HEK293 (cell line): ENCODE data around the gene LSM7.

ENCODE experiments used
- CTCF ChIA-PET: fragments of 350-600 bp; formaldehyde crosslinking; extraction: SDS; loops from one replicate; lab custom pipeline; 2021; ENCODE audit warnings: antibody characterized with exemption; lab: Yijun Ruan, JAX
- POLR2A ChIA-PET: fragments of 300-600 bp; formaldehyde crosslinking; extraction: SDS; loops from one replicate; lab custom pipeline; 2020; ENCODE audit warnings: antibody characterized with exemption, inconsistent platforms; lab: Yijun Ruan, JAX
- H3K27ac ChIP-seq: fragments of 200-500 bp; sonication (Bioruptor generic); 2 replicates; pipeline ENCODE4 v1.5.1; 2014; ENCODE audit warnings: low read depth, low read length, control low read depth, inconsistent platforms; ENCODE audit errors: extremely low read depth
- H3K36me3 ChIP-seq, 2 experiments: fragments of 200-500 bp in 1 of 2; sonication (Bioruptor generic) in 1 of 2; 1 replicate in 1 of 2; 2 replicates in 1 of 2; pipeline ENCODE4 v1.5.1; 2014 to 2017; ENCODE audit warnings: inconsistent platforms in 2 of 2, low read length in 2 of 2; ENCODE audit not compliant: control insufficient read depth in 2 of 2, insufficient read depth in 1 of 2
- H3K4me1 ChIP-seq: fragments of 200-500 bp; sonication (Bioruptor generic); 2 replicates; pipeline ENCODE4 v1.5.1; 2014; ENCODE audit warnings: mild to moderate bottlenecking, low read length, inconsistent platforms; ENCODE audit not compliant: control insufficient read depth, insufficient read depth
- H3K4me3 ChIP-seq: 2 replicates; pipeline ENCODE4 v1.5.1; 2011; ENCODE audit warnings: low read depth, mild to moderate bottlenecking, control low read depth, low read length, moderate library complexity
- H3K9me3 ChIP-seq: fragments of 200-500 bp; sonication (Bioruptor generic); 2 replicates; pipeline ENCODE4 v1.5.1; 2014; ENCODE audit warnings: low read depth, low read length, inconsistent platforms; ENCODE audit not compliant: control insufficient read depth, insufficient read depth
- GLIS2 ChIP-seq: fragments of 450-650 bp; formaldehyde crosslinking; IDR thresholded peaks from 2 replicates; pipeline ENCODE4 v1.5.1; 2016; ENCODE audit warnings: missing biosample characterization, missing genetic modification characterization
- KLF1 ChIP-seq: fragments of 450-650 bp; formaldehyde crosslinking; IDR thresholded peaks from 2 replicates; pipeline ENCODE4 v1.5.1; 2016; ENCODE audit warnings: missing biosample characterization, missing genetic modification characterization
- KLF16 ChIP-seq: fragments of 450-650 bp; formaldehyde crosslinking; IDR thresholded peaks from 2 replicates; pipeline ENCODE4 v1.5.1; 2017; ENCODE audit warnings: missing biosample characterization, missing genetic modification characterization
- KLF8 ChIP-seq: fragments of 450-650 bp; formaldehyde crosslinking; IDR thresholded peaks from 2 replicates; pipeline ENCODE4 v1.5.1; 2016; ENCODE audit warnings: missing biosample characterization, missing genetic modification characterization
- PRDM1 ChIP-seq: fragments of 450-650 bp; formaldehyde crosslinking; IDR thresholded peaks from 2 replicates; pipeline ENCODE4; 2016; ENCODE audit warnings: missing biosample characterization, missing genetic modification characterization
- RBAK ChIP-seq: fragments of 450-650 bp; formaldehyde crosslinking; IDR thresholded peaks from 2 replicates; pipeline ENCODE4 v1.5.1; 2016; ENCODE audit warnings: missing biosample characterization, missing genetic modification characterization
- SCRT1 ChIP-seq: fragments of 450-650 bp; formaldehyde crosslinking; IDR thresholded peaks from 2 replicates; pipeline ENCODE4 v1.5.1; 2016; ENCODE audit warnings: missing biosample characterization, missing genetic modification characterization, borderline replicate concordance
- ZBTB20 ChIP-seq: fragments of 450-650 bp; formaldehyde crosslinking; IDR thresholded peaks from 2 replicates; pipeline ENCODE4 v1.5.1; 2016; ENCODE audit warnings: missing biosample characterization, missing genetic modification characterization
- ZFHX2 ChIP-seq: fragments of 450-650 bp; formaldehyde crosslinking; conservative IDR thresholded peaks from 2 replicates; pipeline ENCODE4 v1.5.1; 2016; ENCODE audit warnings: missing biosample characterization, missing genetic modification characterization
- ZNF2 ChIP-seq: fragments of 450-650 bp; formaldehyde crosslinking; IDR thresholded peaks from 2 replicates; pipeline ENCODE4 v1.5.1; 2016; ENCODE audit warnings: missing biosample characterization, missing genetic modification characterization
- ZNF341 ChIP-seq: fragments of 450-650 bp; formaldehyde crosslinking; IDR thresholded peaks from 2 replicates; pipeline ENCODE4; 2016; ENCODE audit warnings: low read depth, missing biosample characterization, missing genetic modification characterization
- ZNF416 ChIP-seq: fragments of 450-650 bp; formaldehyde crosslinking; IDR thresholded peaks from 2 replicates; pipeline ENCODE4 v1.5.1; 2016; ENCODE audit warnings: missing biosample characterization, missing genetic modification characterization
- ZNF529 ChIP-seq: fragments of 450-650 bp; formaldehyde crosslinking; IDR thresholded peaks from 2 replicates; pipeline ENCODE4 v1.5.1; 2017; ENCODE audit warnings: missing genetic modification characterization, missing biosample characterization; ENCODE audit not compliant: insufficient replicate concordance
- ZNF548 ChIP-seq: fragments of 450-650 bp; formaldehyde crosslinking; IDR thresholded peaks from 2 replicates; pipeline ENCODE4 v1.5.1; 2016; ENCODE audit warnings: missing biosample characterization, missing genetic modification characterization
- ZNF600 ChIP-seq: fragments of 450-650 bp; formaldehyde crosslinking; IDR thresholded peaks from 2 replicates; pipeline ENCODE4 v1.5.1; 2016; ENCODE audit warnings: missing biosample characterization, missing genetic modification characterization
- TF ChIP-seq, protein P1 (sequence below): fragments of 450-650 bp; formaldehyde crosslinking; IDR thresholded peaks from 2 replicates; pipeline ENCODE4 v1.5.1; 2016; ENCODE audit warnings: missing biosample characterization, missing genetic modification characterization
- TF ChIP-seq, protein P2 (sequence below): fragments of 450-650 bp; formaldehyde crosslinking; IDR thresholded peaks from 2 replicates; pipeline ENCODE4 v1.5.1; 2016; ENCODE audit warnings: missing biosample characterization, missing genetic modification characterization, low read depth
- TF ChIP-seq, protein P3 (sequence below): fragments of 450-650 bp; formaldehyde crosslinking; IDR thresholded peaks from 2 replicates; pipeline ENCODE4 v1.5.1; 2016; ENCODE audit warnings: missing biosample characterization, missing genetic modification characterization

The LSM7 gene

DNA sequence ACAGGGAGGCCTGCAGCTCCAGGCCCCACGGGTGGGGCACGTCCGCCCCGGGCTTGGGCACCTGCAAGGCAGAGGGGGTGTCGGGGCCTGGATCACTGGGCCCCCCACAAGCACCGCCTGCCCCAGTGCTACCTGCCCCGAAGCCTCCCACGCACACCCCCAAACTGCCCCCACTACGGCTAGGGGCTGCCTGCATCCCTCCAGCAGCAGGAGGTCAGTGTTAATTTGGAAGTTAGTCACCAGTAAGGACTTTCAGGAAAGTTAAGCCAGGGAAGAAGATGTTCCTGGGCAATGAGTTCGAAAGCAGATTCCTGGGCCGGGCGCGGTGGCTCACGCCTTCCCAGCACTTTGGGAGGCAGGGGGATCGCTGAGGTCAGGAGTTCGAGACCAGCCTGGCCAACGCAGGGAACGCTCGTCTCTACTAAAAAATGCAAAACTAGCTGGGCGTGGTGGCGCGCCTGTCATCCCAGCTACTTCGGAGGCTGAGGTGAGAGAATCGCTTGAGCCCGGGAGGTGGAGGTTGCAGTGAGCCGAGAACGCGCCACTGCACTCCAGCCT, 51.9 kb downstream of the LSM7 start:
- Histone ChIP-seq H3K36me3 (peaks cover 6 to 28% of the 10 kb centered on the region in 2 experiments; a peak in 2 of 3 replicates), H3K9me3 (no peaks in the 10 kb centered on the region), H3K27ac (no peak overlapping the region), H3K4me1 (0 out of 2 replicates have a peak, but pooled peaks cover 2% of the 10 kb centered on the region), H3K4me3 (no peak overlapping the region)
- ChIA-PET CTCF (interaction anchor here (0.6 to 4.3 kb wide), 7 partner anchors 11 to 502 kb away, joined by 3 to 25 read pairs (median 4); no protein-coding TSS in a partner anchor), POLR2A (interaction anchor here (1.2 kb wide), 1 partner anchor 51 kb away, joined by 3 read pairs; no protein-coding TSS in a partner anchor)
- TF ChIP-seq ZNF529 (tag by site-specific recombination), result no peak
- TF ChIP-seq, protein P1, sequence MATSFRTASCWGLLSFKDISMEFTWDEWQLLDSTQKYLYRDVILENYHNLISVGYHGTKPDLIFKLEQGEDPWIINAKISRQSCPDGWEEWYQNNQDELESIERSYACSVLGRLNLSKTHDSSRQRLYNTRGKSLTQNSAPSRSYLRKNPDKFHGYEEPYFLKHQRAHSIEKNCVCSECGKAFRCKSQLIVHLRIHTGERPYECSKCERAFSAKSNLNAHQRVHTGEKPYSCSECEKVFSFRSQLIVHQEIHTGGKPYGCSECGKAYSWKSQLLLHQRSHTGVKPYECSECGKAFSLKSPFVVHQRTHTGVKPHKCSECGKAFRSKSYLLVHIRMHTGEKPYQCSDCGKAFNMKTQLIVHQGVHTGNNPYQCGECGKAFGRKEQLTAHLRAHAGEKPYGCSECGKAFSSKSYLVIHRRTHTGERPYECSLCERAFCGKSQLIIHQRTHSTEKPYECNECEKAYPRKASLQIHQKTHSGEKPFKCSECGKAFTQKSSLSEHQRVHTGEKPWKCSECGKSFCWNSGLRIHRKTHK (tag by site-specific recombination), result no peak
- TF ChIP-seq SCRT1 (tag by site-specific recombination), result no peak
- peak; percentile 62; the same call in 1 of the 2 replicates for TF ChIP-seq KLF8 (tag by site-specific recombination)
- peak; percentile 60; the same call in 1 of the 2 replicates for TF ChIP-seq RBAK
- TF ChIP-seq GLIS2 (tag by site-specific recombination), result peak; percentile 33; the same call in 1 of the 2 replicates
- TF ChIP-seq ZNF416 (tag by site-specific recombination), result no peak
- TF ChIP-seq, protein P2, sequence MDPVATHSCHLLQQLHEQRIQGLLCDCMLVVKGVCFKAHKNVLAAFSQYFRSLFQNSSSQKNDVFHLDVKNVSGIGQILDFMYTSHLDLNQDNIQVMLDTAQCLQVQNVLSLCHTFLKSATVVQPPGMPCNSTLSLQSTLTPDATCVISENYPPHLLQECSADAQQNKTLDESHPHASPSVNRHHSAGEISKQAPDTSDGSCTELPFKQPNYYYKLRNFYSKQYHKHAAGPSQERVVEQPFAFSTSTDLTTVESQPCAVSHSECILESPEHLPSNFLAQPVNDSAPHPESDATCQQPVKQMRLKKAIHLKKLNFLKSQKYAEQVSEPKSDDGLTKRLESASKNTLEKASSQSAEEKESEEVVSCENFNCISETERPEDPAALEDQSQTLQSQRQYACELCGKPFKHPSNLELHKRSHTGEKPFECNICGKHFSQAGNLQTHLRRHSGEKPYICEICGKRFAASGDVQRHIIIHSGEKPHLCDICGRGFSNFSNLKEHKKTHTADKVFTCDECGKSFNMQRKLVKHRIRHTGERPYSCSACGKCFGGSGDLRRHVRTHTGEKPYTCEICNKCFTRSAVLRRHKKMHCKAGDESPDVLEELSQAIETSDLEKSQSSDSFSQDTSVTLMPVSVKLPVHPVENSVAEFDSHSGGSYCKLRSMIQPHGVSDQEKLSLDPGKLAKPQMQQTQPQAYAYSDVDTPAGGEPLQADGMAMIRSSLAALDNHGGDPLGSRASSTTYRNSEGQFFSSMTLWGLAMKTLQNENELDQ, result no peak
- 0 out of 2 replicates have a peak, but pooled peaks have one; percentile 37 for TF ChIP-seq ZBTB20 (tag by site-specific recombination)
- TF ChIP-seq KLF16 (tag by site-specific recombination), result no peak
- TF ChIP-seq ZNF341 (tag by site-specific recombination), result no peak
- peak; percentile 62 for TF ChIP-seq ZFHX2 (tag by site-specific recombination)
- TF ChIP-seq ZNF548 (tag by site-specific recombination), result no peak
- TF ChIP-seq ZNF600 (tag by site-specific recombination), result no peak
- no peak for TF ChIP-seq PRDM1 (tag by site-specific recombination)
- TF ChIP-seq, protein P3, sequence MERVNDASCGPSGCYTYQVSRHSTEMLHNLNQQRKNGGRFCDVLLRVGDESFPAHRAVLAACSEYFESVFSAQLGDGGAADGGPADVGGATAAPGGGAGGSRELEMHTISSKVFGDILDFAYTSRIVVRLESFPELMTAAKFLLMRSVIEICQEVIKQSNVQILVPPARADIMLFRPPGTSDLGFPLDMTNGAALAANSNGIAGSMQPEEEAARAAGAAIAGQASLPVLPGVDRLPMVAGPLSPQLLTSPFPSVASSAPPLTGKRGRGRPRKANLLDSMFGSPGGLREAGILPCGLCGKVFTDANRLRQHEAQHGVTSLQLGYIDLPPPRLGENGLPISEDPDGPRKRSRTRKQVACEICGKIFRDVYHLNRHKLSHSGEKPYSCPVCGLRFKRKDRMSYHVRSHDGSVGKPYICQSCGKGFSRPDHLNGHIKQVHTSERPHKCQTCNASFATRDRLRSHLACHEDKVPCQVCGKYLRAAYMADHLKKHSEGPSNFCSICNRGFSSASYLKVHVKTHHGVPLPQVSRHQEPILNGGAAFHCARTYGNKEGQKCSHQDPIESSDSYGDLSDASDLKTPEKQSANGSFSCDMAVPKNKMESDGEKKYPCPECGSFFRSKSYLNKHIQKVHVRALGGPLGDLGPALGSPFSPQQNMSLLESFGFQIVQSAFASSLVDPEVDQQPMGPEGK (tag by site-specific recombination), result peak; percentile 39; the same call in 1 of the 2 replicates
- 0 out of 2 replicates have a peak, but pooled peaks have one; percentile 13 for TF ChIP-seq ZNF2 (tag by site-specific recombination)
- TF ChIP-seq KLF1 (tag by site-specific recombination), result peak; percentile 29; the same call in 1 of the 2 replicates
